Right kidney (tissue), 1 donor: ENCODE data around the gene TRIM26.

ENCODE experiments used
- DNase-seq: peaks from one replicate; pipeline ENCODE4 v3.0.0-alpha.2; 2016

Gene TRIM26

DNA sequence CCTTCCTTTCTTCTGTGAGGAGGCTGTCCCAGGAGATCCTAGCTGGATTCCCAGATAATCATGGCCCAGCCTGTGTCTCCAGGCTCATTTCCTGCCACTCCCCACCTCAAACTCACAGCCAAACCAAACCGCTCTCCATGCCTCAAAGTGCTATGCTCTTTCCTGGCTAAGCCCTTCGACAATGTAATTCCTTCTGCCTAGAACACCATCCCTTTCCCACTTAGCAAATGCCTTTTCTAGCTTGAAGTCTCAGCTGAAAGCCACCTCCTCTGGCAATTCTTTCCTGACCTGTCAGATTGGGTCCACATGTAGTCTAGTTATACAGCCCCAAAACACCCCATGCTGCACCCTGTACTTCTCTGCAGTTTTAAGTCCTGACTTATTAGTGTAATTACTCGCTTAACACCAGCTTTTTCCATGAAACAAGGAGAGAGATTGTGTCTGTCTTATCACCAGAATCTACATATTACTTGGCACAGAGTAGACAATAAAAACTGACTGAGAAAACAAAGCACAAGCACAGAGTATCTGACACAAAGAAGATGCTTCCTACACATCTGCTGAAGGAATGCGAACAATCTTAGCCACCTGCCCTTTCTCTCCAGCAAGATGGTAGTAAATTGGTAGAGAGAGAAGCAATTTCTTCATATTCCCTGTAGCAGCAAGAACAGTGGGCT, 5.4 kb downstream of the TRIM26 start:
- DNase-seq: no peak

DNA sequence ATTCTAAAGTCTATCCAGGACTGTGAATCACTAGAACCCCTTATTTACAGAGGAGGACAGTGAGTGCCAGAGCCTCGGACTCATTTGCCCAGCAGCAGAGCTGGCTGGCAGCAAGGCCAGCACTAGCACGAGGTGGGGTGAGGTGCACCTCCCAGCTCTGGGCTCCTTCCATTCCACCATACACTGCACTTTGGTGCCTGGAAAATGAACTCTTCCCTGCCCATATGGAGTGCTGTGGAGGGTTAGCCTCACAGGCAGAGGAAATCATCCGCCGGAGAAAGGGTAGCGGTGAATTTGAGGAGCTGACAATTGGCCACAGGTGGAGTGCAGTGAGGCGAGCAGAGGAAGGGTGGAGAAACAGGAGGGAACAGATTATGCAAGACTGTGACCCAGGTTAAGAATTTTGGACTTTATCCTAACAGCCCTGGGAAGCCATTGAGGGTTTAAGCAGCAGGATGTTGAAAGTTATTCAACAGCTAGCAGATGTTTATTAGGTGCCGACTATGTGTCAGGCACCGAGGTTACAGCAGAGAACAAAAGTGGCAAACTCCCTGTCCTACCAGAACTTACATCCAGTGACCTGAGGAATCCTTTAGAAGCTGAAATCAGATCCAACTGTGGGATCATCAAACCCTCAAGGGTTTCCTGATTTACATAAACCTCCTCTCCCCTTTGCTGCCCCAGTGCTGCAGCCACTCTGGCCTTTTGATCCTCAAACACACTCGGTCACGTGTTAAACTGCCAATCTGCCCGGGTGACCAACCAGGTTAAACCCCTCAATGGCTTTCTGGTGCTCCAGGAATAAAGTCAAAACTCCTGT, 6.2 kb downstream of the TRIM26 start:
- DNase-seq: peak; percentile 43

DNA sequence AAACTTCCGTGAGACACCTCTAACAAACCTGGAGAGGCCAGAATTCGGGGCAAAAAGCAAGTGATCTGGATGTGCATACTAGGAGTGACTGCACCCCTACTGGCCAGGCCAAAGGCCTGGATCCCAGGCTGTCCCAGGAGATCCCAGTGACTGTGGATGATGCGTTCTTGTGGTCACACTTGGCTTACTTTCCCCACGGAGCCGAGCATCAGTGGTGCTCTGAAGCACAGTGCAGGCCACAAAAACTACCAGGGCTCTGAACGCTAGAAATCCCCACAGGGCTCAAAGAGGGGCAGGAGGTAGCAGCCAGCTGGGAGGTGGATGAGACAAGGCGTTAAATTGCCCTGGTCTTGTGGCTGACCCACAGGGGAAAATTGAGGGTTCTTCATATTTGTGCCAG, 7.1 kb downstream of the TRIM26 start:
- no peak for DNase-seq

- DNase-seq: no peak
These were observed 9.1 kb downstream of the TRIM26 start for GRCh38 chr6:30204116-30204515.

DNA sequence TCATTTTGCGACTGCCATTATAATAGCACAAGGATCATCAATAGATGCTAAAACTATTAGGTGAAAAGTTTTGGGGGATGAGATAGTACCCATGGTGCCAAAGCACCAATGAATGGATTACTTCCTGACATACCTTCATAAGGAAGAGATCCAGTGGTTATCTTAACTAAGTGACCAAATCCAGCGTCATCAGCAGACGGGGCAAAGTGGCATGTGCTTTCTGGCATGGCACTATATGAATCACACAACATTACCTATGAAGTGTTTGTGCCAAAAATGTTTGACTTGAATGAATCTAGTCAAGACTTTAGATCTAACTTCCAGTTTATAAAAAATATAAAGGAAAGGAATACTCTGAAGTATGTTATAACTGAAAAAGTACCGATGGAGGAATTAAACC, 10.8 kb downstream of the TRIM26 start:
- DNase-seq: no peak

DNA sequence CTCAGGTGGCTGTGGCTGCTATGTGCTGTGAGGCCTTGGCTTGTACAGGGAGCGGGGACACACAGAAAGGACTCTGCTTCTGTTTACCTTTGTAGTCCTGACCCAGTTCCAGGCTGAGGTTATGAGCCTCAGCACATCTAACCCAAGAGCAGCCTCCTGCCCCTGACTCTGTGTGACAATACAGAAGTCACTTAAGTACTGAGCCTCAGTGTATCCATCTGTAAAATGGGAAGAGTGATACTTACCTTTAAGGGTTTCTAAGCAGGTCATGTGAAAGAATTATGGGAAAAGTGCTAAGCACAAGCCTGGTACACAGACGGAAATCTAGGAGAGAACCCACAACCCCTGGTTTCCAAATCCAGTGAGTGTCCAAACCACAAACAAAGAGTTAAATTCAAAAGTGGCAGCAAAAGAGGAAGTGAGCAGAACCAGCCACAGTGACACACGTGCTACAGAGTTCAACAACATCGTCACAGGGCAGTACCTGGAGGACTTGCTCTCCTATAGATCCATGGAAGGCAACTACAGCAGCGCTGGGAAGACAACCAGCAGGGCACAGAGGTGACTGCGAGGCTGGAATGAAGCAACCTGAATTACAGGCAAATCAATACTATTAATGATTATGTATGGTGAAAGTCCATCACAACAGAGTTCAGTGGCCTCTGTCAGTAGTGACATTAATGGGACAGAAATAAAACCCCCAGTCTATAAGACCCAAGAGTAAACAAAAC, 12.5 kb downstream of the TRIM26 start:
- no peak for DNase-seq

- no peak for DNase-seq
These were observed 14.8 kb downstream of the TRIM26 start for GRCh38 chr6:30198166-30199084.

DNA sequence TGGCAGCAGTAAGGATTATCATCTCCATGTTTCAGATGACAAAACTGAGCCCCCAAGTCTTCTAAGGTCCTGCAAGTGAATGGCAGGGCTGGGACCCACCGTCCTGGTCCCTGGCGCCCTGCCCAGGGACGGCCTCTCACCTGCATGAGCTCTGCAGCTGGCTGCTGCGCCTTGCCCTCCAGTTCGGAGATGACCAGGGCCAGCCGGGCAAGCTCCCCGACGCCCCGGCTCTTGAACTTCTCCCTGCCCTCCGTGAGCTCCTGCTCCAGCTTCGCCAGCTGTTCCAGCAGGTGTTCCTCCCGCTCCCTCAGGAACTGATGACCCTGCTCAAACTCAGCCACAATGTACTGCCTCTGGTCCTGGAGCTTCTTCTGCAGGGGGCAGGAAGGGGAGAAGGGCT, 16.8 kb downstream of the TRIM26 start:
- no peak for DNase-seq

- no peak for DNase-seq
These were observed 17.3 kb downstream of the TRIM26 start for GRCh38 chr6:30195951-30196350.

DNA sequence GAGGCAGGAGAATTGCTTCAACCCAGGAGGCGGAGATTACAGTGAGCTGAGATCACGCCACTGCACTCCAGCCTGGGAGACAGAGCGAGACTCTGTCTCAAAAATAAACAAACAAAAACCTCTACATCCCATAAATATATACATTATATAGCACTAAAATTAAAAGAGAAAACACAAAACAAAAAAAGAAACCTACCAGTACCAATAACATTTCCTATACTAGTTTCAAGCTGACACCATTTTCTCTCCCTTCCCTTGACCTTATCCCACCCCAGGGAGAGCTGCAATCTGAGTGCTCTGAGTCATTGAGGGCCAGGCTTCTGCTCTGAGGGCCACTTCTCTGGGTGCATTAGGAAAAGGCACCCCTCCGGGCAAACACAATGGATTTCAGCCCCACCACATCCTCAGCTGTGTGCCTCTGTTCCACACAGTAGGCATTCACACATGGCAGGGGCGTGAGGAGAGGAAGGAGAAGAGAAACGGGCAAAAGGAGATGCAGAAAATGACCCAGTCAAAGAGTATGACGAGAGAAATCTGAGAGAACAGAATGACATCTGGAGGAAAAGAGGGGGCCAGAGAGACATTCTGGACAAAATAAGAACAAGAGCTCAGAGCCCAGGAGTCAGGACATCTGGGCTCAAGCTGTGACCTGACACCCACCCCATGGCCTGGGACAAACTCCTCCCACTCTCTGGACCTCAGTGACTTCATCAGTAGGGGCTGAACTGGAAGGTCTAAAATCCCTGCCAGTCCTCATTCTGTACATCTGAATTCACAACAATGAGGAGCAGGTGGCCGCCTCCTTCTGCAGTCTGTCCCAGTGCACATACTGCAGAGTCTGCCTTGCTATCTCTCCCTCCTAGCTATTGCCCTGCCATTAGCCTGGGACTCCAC, 18.2 kb downstream of the TRIM26 start:
- DNase-seq: no peak

DNA sequence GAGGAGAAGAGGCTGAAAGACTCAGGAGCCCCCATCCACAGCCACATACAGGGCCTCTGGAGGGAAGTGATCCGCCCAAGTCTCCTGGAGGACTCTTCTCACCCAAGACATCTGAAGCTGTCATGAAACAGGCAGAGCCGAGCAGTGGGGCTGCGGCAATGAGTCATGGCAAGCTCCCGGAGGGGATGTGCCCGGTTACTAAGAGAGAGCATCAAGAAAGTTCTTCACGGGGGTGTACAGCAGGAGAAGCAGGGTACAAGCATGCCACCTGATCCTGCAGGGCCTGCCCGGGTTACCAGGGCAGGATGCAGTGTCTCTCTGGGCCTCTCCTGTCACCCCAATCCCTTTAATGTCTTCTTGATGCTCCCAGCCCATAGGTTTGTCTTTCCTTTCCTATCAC, 21.1 kb downstream of the TRIM26 start:
- no peak for DNase-seq

DNA sequence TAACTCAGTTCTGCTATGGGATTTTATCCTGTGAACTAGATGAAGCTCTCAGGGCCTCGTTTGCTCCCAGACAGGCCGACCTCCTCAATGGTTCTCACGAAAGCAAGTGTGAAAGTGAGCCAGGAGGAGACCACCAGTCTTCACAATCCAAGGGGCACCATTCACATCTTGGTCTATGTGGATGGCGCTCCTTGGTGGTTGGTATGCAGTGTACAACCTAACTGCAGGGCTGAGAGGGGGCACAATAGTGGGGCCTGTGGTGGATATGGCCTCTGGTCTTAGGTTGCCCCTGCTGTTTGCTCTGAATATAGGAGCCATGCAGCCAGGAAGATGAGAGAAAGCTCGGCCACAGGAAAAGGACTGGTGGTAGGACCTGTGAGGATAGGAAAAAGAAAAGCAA, 24.7 kb downstream of the TRIM26 start:
- DNase-seq: no peak

DNA sequence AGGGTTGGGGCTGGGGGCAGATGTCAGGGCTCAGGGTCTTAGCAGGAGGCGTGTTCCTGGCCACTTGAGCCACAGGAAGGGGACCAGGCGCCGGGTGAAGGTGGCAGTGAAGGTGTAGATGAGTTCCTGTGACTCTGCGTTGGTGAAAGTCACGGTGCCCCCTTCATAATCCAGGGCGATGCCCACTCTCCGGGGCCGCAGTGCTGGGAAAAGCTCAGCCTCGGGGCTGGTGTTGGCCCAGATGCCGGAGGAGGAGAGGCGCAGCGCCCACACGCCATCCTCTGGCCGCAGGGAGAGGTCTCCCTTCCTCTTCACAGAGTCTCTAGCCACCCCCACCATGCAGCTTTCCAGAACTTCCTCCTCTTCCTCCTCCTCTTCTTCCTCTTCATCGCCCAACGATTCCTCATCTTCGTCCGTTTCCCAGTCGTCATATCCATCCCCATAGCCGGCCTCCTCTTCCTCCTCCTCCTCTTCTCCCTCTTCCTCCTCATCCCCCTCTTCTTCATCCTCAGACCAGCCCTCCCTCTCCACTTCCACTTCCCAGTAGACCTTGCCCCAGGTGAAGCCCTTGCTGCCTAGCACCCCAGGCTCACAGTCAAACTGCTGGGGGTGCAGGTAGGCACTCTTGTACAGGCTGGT, 27.2 kb downstream of the TRIM26 start:
- no peak for DNase-seq

- DNase-seq: no peak
These were observed 28.7 kb downstream of the TRIM26 start for GRCh38 chr6:30184417-30185031.

DNA sequence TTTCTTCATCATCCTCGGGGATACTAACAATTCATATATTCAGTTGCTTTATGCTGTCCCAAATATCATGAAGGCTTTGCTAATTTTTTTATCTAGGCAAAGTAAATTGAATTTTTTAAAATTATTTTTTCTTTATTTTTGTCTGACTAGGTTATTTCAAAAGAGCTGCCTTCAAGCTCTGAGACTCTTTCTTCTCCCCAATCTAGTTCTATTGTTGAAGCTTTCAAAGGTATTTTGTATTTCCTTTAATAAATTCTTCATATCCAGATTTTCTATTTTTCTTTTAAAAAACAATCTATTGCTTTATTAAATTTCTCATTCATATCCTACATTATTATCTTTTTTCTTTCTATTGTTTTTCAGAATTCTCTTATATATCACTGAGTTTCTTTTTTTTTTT, 33.1 kb downstream of the TRIM26 start:
- DNase-seq: no peak

GRCh38 chr6:30178837-30179236, 34.4 kb downstream of the TRIM26 start:
- no peak for DNase-seq

DNA sequence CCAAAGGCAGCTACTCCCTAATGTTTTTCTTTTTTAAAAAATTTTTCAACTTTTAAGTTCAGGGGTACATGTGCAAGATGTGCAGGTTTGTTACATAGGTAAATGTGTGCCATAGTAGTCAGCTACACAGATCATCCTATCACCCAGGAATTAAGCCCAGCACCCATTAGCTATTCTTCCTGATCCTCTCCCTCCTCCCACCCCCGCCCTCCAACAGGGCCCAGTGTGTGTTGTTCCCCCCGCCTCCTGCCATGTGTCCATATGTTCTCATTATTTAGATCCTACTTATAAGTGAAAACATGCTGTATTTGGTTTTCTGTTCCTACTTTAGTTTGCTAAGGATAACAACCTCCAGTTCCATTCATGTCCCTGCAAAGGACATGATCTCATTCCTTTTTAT, 37.4 kb downstream of the TRIM26 start:
- DNase-seq: no peak

GRCh38 chr6:30172681-30173080, 40.5 kb downstream of the TRIM26 start:
- DNase-seq: no peak

DNA sequence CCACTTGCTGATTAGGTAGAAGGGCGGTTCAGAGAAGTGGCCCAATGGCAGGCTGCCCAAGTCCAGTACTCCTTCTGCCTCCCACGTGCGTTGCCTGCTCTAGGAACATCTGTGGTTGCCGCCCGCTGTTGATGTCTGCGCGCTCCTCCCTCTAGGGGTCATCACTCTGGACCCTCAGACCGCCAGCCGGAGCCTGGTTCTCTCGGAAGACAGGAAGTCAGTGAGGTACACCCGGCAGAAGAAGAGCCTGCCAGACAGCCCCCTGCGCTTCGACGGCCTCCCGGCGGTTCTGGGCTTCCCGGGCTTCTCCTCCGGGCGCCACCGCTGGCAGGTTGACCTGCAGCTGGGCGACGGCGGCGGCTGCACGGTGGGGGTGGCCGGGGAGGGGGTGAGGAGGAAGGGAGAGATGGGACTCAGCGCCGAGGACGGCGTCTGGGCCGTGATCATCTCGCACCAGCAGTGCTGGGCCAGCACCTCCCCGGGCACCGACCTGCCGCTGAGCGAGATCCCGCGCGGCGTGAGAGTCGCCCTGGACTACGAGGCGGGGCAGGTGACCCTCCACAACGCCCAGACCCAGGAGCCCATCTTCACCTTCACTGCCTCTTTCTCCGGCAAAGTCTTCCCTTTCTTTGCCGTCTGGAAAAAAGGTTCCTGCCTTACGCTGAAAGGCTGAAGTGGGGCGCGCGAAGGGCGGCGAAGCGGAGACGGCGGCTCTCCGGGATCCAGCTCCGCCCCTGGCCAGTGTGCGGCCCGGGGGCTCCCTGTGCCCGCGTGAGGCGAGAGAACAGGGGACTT, 41.3 kb downstream of the TRIM26 start:
- DNase-seq: peak; percentile 32
